NB4 (cell line): ENCODE results near the gene COL7A1.

Source experiments
- DNase-seq: peaks from one replicate; pipeline ENCODE4 v3.0.0; 2010; ENCODE audit warnings: low read depth
- H3K4me3 ChIP-seq: one replicate; pipeline ENCODE4 v1.5.1; 2011; ENCODE audit warnings: mild to moderate bottlenecking, low read depth, low read length, moderate library complexity
- MYC ChIP-seq: IDR thresholded peaks from 2 replicates; pipeline ENCODE4 v1.6.1; 2011; ENCODE audit warnings: low read depth, low read length
- POLR2A ChIP-seq: IDR thresholded peaks from 2 replicates; pipeline ENCODE4 v1.6.1; 2011; ENCODE audit warnings: mild to moderate bottlenecking; ENCODE audit not compliant: insufficient read length; ENCODE audit errors: extremely low read depth
- TF ChIP-seq, protein P1 (sequence below): IDR thresholded peaks from one replicate; pipeline ENCODE4 v1.5.1; 2012; ENCODE audit warnings: low read depth, low read length
- TF ChIP-seq, protein P2 (sequence below): IDR thresholded peaks from 2 replicates; pipeline ENCODE4 v1.6.1; 2011; ENCODE audit warnings: low read depth, low read length

The COL7A1 gene

DNA sequence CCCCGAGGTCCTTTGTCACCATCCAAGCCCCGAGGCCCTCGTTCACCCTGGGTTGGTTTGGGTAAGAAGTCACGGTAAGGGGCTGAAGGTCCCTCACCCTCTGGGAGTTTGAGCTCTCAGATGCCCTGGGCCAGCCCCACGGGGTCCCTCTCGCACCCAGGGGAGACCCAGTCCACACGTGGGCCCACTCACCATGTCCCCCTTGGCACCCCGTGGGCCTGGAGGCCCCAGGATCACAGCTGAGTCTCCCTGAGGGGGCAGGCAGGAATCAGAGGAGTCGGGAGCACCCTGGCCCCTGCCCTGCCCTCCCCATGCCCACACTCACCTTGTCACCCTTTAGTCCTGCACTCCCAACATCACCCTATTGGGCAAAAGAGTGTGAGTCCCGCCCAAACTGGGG, 25.7 kb downstream of the COL7A1 start:
- TF ChIP-seq, protein P1, sequence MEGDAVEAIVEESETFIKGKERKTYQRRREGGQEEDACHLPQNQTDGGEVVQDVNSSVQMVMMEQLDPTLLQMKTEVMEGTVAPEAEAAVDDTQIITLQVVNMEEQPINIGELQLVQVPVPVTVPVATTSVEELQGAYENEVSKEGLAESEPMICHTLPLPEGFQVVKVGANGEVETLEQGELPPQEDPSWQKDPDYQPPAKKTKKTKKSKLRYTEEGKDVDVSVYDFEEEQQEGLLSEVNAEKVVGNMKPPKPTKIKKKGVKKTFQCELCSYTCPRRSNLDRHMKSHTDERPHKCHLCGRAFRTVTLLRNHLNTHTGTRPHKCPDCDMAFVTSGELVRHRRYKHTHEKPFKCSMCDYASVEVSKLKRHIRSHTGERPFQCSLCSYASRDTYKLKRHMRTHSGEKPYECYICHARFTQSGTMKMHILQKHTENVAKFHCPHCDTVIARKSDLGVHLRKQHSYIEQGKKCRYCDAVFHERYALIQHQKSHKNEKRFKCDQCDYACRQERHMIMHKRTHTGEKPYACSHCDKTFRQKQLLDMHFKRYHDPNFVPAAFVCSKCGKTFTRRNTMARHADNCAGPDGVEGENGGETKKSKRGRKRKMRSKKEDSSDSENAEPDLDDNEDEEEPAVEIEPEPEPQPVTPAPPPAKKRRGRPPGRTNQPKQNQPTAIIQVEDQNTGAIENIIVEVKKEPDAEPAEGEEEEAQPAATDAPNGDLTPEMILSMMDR, result no peak
- no peak for TF ChIP-seq MYC
- no peak for TF ChIP-seq POLR2A
- TF ChIP-seq, protein P2, sequence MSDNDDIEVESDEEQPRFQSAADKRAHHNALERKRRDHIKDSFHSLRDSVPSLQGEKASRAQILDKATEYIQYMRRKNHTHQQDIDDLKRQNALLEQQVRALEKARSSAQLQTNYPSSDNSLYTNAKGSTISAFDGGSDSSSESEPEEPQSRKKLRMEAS, result no peak
- DNase-seq, result no peak
- H3K4me3 ChIP-seq, result no peak overlapping the region

DNA sequence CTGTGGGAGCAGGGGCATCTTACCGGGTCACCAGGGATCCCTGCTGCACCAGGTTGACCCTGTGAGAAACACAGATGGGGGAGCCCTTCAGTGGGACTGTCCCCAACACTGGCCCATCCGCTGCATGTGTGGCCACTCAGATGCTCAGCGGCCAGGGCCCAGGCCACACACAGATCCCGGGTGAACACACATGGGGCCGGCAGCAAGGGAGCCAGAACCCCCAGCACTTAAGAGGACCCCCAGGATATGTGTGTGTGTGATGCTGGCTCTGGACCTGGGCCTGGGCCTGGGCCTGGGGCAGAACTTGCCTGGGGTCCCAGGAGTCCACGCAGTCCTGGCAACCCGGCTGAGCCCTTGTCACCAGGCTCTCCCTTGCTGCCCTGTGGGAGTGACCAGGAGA, 26.7 kb downstream of the COL7A1 start:
- H3K4me3 ChIP-seq, result no peak overlapping the region

DNA sequence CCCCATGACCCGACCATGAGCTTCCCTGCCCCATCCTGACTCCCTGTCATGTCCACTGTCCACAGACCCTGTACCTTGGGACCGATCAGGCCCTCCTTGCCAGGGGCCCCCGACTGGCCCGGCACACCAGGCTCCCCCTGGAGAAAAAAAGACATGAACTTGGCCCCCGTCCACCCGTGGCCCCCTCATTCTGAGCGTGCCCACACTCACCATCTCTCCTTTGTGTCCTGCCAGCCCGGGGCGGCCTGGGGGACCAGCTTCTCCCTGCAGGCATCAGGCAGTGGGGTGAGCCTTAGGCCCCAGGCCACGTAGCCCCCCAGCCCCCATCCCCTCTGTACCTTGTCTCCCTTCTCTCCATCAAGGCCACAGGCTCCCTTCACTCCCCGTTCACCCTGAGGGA, 27.6 kb downstream of the COL7A1 start:
- TF ChIP-seq POLR2A (no peak), MYC (no peak)
- TF ChIP-seq, protein P1, result no peak
- TF ChIP-seq, protein P2, result no peak
- no peak for DNase-seq

More for the DNA sequence above, 26.7 kb downstream of the COL7A1 start:
- TF ChIP-seq MYC (no peak), POLR2A (no peak)
- TF ChIP-seq, protein P2, result no peak
- TF ChIP-seq, protein P1, result no peak
- no peak for DNase-seq

DNA sequence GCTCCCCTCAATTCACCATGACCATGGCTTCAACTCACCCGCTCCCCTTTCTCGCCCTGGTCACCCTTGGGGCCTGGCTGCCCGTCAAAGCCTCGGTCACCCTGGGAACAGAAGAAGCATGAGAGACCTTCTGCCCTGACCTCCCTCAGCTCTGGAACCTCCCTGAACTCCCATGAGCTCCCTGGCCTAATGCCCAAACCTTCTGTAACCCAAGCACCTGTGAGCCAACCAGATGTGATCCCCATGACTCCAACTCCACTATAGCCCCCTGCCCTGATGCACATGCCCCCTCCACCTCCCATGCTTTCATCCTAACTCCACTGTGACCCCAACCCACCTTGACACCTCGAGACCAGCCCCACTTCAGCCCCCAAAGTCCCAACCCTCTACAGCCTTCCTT, 28.0 kb downstream of the COL7A1 start:
- DNase-seq, result no peak
- no peak overlapping the region for H3K4me3 ChIP-seq
- TF ChIP-seq, protein P2, result no peak
- TF ChIP-seq MYC, result no peak
- TF ChIP-seq, protein P1, result no peak
- TF ChIP-seq POLR2A, result no peak

More for the DNA sequence above, 27.6 kb downstream of the COL7A1 start:
- H3K4me3 ChIP-seq, result no peak overlapping the region

DNA sequence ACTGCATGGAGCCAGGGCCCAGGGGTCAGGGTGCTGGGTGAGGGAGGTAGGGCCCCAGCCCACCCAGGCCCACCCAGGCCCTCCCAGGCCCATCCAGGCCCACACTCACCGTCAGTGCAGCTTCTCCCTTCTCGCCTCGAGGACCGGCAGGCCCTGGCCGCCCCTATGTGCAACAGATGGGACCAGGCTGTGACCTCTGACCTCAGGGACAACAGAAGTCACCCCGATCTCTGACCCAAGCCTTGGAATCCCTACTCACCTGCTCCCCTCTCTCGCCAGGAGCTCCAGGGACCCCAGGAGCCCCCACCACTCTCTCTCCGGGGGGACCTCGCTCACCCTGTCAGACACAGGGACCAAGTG, 28.7 kb downstream of the COL7A1 start:
- TF ChIP-seq, protein P1, result no peak
- TF ChIP-seq MYC (no peak), POLR2A (no peak)
- TF ChIP-seq, protein P2, result no peak
- H3K4me3 ChIP-seq, result no peak overlapping the region
- DNase-seq, result no peak
